H9 (cell line): Measurements from ENCODE around the gene MEIS3. TPM values are rescaled to one million over a fixed set of nuclear protein-coding genes. Genes with fewer than 3 reads are reported as not detected.

ENCODE experiments used
- DNase-seq: peaks from one replicate; pipeline ENCODE4 v3.0.0-alpha.2; 2017
- H2AFZ ChIP-seq: one replicate; pipeline ENCODE4 v1.6.1; 2013; ENCODE audit warnings: mild to moderate bottlenecking, low read length, control low read depth, moderate library complexity
- H2AK5ac ChIP-seq: 2 replicates; pipeline ENCODE4 v1.6.1; 2013; ENCODE audit warnings: low read length, control low read depth, mixed read lengths; ENCODE audit not compliant: insufficient read length
- H2BK120ac ChIP-seq: one replicate; pipeline ENCODE4 v1.6.1; 2013; ENCODE audit warnings: low read depth, mild to moderate bottlenecking, low read length, control low read depth, inconsistent platforms; ENCODE audit not compliant: poor library complexity, severe bottlenecking
- H2BK12ac ChIP-seq: 2 replicates; pipeline ENCODE4 v1.6.1; 2013; ENCODE audit warnings: low read length, control low read depth, mixed read lengths, low read depth; ENCODE audit not compliant: insufficient read length
- H2BK15ac ChIP-seq: 2 replicates; pipeline ENCODE4 v1.6.1; 2013; ENCODE audit warnings: low read depth, low read length, control low read depth
- H2BK20ac ChIP-seq: one replicate; pipeline ENCODE4 v1.6.1; 2013; ENCODE audit warnings: low read depth, mild to moderate bottlenecking, low read length, control low read depth, inconsistent platforms; ENCODE audit not compliant: poor library complexity, severe bottlenecking
- H2BK5ac ChIP-seq: 2 replicates; pipeline ENCODE4 v1.6.1; 2013; ENCODE audit warnings: low read length, control low read depth, mixed read lengths; ENCODE audit not compliant: insufficient read length
- H3K14ac ChIP-seq: 2 replicates; pipeline ENCODE4 v1.6.1; 2013; ENCODE audit warnings: low read length, control low read depth; ENCODE audit not compliant: insufficient read depth
- H3K18ac ChIP-seq: 2 replicates; pipeline ENCODE4 v1.6.1; 2013; ENCODE audit warnings: low read depth, mild to moderate bottlenecking, mixed read lengths, low read length, control low read depth; ENCODE audit not compliant: insufficient read length
- H3K23ac ChIP-seq: 2 replicates; pipeline ENCODE4 v1.6.1; 2013; ENCODE audit warnings: low read length, control low read depth, mixed read lengths, low read depth; ENCODE audit not compliant: insufficient read length
- H3K23me2 ChIP-seq: 2 replicates; pipeline ENCODE4 v1.6.1; 2013; ENCODE audit warnings: low read depth, mild to moderate bottlenecking, mixed read lengths, low read length, control low read depth; ENCODE audit not compliant: insufficient read length, poor library complexity, severe bottlenecking
- H3K27ac ChIP-seq: 2 replicates; pipeline ENCODE4 v1.5.1; 2013; ENCODE audit warnings: low read length, control low read depth, mixed read lengths, low read depth; ENCODE audit not compliant: insufficient read length
- H3K27me3 ChIP-seq: 2 replicates; pipeline ENCODE4 v1.6.1; 2013; ENCODE audit warnings: low read length, control low read depth, inconsistent platforms; ENCODE audit not compliant: insufficient read depth
- H3K4ac ChIP-seq: 2 replicates; pipeline ENCODE4 v1.6.1; 2013; ENCODE audit warnings: low read depth, mild to moderate bottlenecking, control low read depth, inconsistent platforms, low read length, moderate library complexity
- H3K4me1 ChIP-seq: 2 replicates; pipeline ENCODE4 v1.6.1; 2013; ENCODE audit warnings: low read length, control low read depth, inconsistent platforms; ENCODE audit not compliant: insufficient read depth
- H3K4me2 ChIP-seq: 2 replicates; pipeline ENCODE4 v1.6.1; 2013; ENCODE audit warnings: low read length, control low read depth, mixed read lengths; ENCODE audit not compliant: insufficient read length, insufficient read depth
- H3K56ac ChIP-seq: 2 replicates; pipeline ENCODE4 v1.6.1; 2013; ENCODE audit warnings: low read depth, mild to moderate bottlenecking, mixed read lengths, low read length, control low read depth; ENCODE audit not compliant: insufficient read length
- H3K79me1 ChIP-seq: 2 replicates; pipeline ENCODE4 v1.6.1; 2013; ENCODE audit warnings: low read depth, mild to moderate bottlenecking, moderate library complexity, low read length, control low read depth, inconsistent platforms; ENCODE audit not compliant: insufficient read depth, poor library complexity, severe bottlenecking
- H3K79me2 ChIP-seq: 2 replicates; pipeline ENCODE4 v1.6.1; 2013; ENCODE audit warnings: low read length, control low read depth, inconsistent platforms; ENCODE audit not compliant: insufficient read depth
- H3K9ac ChIP-seq: 2 replicates; pipeline ENCODE4 v1.6.1; 2013; ENCODE audit warnings: low read length, control low read depth, mixed read lengths; ENCODE audit not compliant: insufficient read length; ENCODE audit errors: extremely low read depth
- H3K9me3 ChIP-seq: one replicate; pipeline ENCODE4 v1.6.1; 2013; ENCODE audit warnings: low read depth, low read length, inconsistent platforms; ENCODE audit not compliant: control insufficient read depth
- H3T11ph ChIP-seq: one replicate; pipeline ENCODE4 v1.6.1; 2013; ENCODE audit warnings: mild to moderate bottlenecking, low read length, control low read depth, inconsistent platforms
- H4K20me1 ChIP-seq: one replicate; pipeline ENCODE4 v1.6.1; 2013; ENCODE audit not compliant: control insufficient read depth, insufficient read length, insufficient read depth
- H4K5ac ChIP-seq: 2 replicates; pipeline ENCODE4 v1.6.1; 2013; ENCODE audit warnings: low read depth, mild to moderate bottlenecking, mixed read lengths, low read length, control low read depth; ENCODE audit not compliant: insufficient read length
- H4K8ac ChIP-seq: replicated peaks from 2 replicates; pipeline ENCODE4 v1.6.1; 2013; ENCODE audit warnings: low read length, control low read depth, mixed read lengths, low read depth; ENCODE audit not compliant: insufficient read length
- H4K91ac ChIP-seq: 2 replicates; pipeline ENCODE4 v1.6.1; 2013; ENCODE audit warnings: low read depth, mild to moderate bottlenecking, moderate library complexity, mixed read lengths, low read length, control low read depth; ENCODE audit not compliant: insufficient read length
- H3K27ac Mint-ChIP-seq, 3 experiments: 2 replicates in 2 of 3; 3 replicates in 1 of 3; pipeline ENCODE4 v1.8.0; 2020 to 2021; ENCODE audit warnings: mixed read lengths in 3 of 3, mild to moderate bottlenecking in 1 of 3, moderate library complexity in 1 of 3
- H3K27me3 Mint-ChIP-seq: 2 replicates; pipeline ENCODE4 v1.8.0; 2021; ENCODE audit warnings: low read depth, mild to moderate bottlenecking, moderate library complexity, mixed read lengths
- H3K36me3 Mint-ChIP-seq, 3 experiments: 2 replicates in 2 of 3; 3 replicates in 1 of 3; pipeline ENCODE4 v1.8.0; 2020 to 2021; ENCODE audit warnings: low read depth in 3 of 3, mixed read lengths in 3 of 3; ENCODE audit not compliant: insufficient read depth in 1 of 3
- H3K4me1 Mint-ChIP-seq, 2 experiments: 2 replicates each; pipeline ENCODE4 v1.8.0; 2020; ENCODE audit warnings: mixed read lengths in 2 of 2
- H3K4me3 Mint-ChIP-seq, 2 experiments: 2 replicates in 1 of 2; 3 replicates in 1 of 2; pipeline ENCODE4 v1.8.0; 2020 to 2021; ENCODE audit warnings: mild to moderate bottlenecking in 2 of 2, mixed read lengths in 2 of 2, moderate library complexity in 1 of 2
- H3K9me3 Mint-ChIP-seq, 2 experiments: 2 replicates in 1 of 2; 3 replicates in 1 of 2; pipeline ENCODE4 v1.8.0; 2020; ENCODE audit warnings: mild to moderate bottlenecking in 2 of 2, mixed read lengths in 2 of 2, moderate library complexity in 1 of 2
- CTCF ChIP-seq: fragments of 200-600 bp; sonication (generic); conservative IDR thresholded peaks from 3 replicates; pipeline ENCODE4 v1.8.0; 2021; ENCODE audit warnings: antibody characterized with exemption, mild to moderate bottlenecking
- WGBS: extraction: QIAGEN DNeasy Blood & Tissue Kit; methylation state at CpG from one replicate; pipeline ENCODE4 v1.1.7; 2013; ENCODE audit warnings: missing lambda C conversion rate, low lambda C conversion rate, mixed read lengths; ENCODE audit not compliant: insufficient read length; ENCODE audit errors: extremely low coverage; 5-methylcytosine and 5-hydroxymethylcytosine counted together
- total RNA-seq: library from RNA; stranded (reverse); gene quantifications from 2 replicates; pipeline ENCODE4 v1.2.1, GENCODE V29; 2021

The MEIS3 gene
- total RNA-seq, 1 experiment from 2014 or later, result 44.0 TPM

DNA sequence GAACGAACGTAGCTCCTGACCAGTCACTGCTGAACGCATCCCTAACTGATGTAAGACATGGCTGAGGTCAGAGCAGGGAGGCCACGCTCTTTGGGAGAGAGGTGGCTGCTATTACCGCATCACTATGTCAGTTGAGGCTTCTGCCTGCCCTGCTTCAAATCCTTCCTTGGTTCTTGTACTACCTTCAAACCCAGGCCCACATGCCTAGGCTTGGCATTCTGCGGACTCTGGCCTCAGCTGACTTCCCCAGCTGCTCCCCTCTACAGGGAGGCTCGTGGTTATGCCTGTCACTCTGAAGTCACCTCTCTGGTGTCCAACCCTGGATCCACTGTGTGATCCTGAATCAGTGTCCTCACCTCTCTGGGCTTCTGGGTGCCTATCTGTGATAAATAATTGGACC, 14.8 kb upstream of the MEIS3 start:
- Histone ChIP-seq H3K4me1 (no peaks in the 10 kb centered on the region), H3K79me1 (no peaks in the 10 kb centered on the region), H3K14ac (no peak overlapping the region), H2AFZ (no peak overlapping the region), H4K91ac (no peak overlapping the region), H3T11ph (no peak overlapping the region), H3K18ac (no peak overlapping the region), H3K4me2 (no peak overlapping the region), H4K20me1 (no peaks in the 10 kb centered on the region), H3K9ac (no peak overlapping the region), H2BK15ac (no peak overlapping the region), H3K56ac (no peak overlapping the region), H3K27me3 (no peaks in the 10 kb centered on the region), H2BK20ac (no peak overlapping the region), H2BK12ac (no peak overlapping the region), H3K27ac (no peak overlapping the region), H2BK120ac (no peak overlapping the region), H2AK5ac (no peak overlapping the region), H3K23ac (no peak overlapping the region), H3K9me3 (no peaks in the 10 kb centered on the region), H4K5ac (no peak overlapping the region), H3K23me2 (peaks cover 8% of the 10 kb centered on the region), H4K8ac (no peak overlapping the region), H2BK5ac (no peak overlapping the region), H3K79me2 (no peaks in the 10 kb centered on the region), H3K4ac (no peak overlapping the region)
- no peak for TF ChIP-seq CTCF
- H3K9me3 Mint-ChIP-seq, result no peaks in the 10 kb centered on the region; a peak in 1 of 5 replicates
- H3K4me1 Mint-ChIP-seq, result peaks cover 7 to 20% of the 10 kb centered on the region in 2 experiments
- H3K27me3 Mint-ChIP-seq, result peaks cover 16% of the 10 kb centered on the region
- DNase-seq, result no peak
- no peak overlapping the region for H3K4me3 Mint-ChIP-seq
- WGBS, result no CpG with 5 or more reads among the region's 7 CpGs
- H3K36me3 Mint-ChIP-seq, result no peaks in the 10 kb centered on the region; a peak in 1 of 7 replicates
- H3K27ac Mint-ChIP-seq, result no peak overlapping the region; a peak in 1 of 7 replicates
